H1 (cell line): ENCODE data around the gene SBF2.

ENCODE experiments used
- EP300 ChIP-seq, 2 experiments: IDR thresholded peaks; 1 replicate in 1 of 2; 2 replicates in 1 of 2; pipeline ENCODE4 v1.6.1; 2011 to 2012; ENCODE audit warnings: low read depth in 2 of 2, low read length in 2 of 2, mild to moderate bottlenecking in 2 of 2, borderline replicate concordance in 1 of 2, inconsistent platforms in 1 of 2, moderate library complexity in 1 of 2
- EZH2 ChIP-seq: fragments of 200-600 bp; sonication (generic); IDR thresholded peaks from 2 replicates; pipeline ENCODE4 v1.7.1; 2012; ENCODE audit warnings: low read depth, mild to moderate bottlenecking, moderate library complexity, low read length, inconsistent platforms; ENCODE audit not compliant: severe bottlenecking
- JUND ChIP-seq: IDR thresholded peaks from 2 replicates; pipeline ENCODE4 v1.6.1; 2011; ENCODE audit warnings: mild to moderate bottlenecking, improper control_type of control experiment, low read length
- PHF8 ChIP-seq: fragments of 200-600 bp; sonication (generic); conservative IDR thresholded peaks from 2 replicates; pipeline ENCODE4 v1.7.1; 2012; ENCODE audit warnings: low read depth, mild to moderate bottlenecking, inconsistent platforms, low read length, moderate library complexity
- SIN3A ChIP-seq, 2 experiments: IDR thresholded peaks in 1 of 2; conservative IDR thresholded peaks in 1 of 2; 2 replicates each; pipeline ENCODE4 v1.6.1; 2011 to 2012; ENCODE audit warnings: low read length in 2 of 2, improper control_type of control experiment in 1 of 2, low read depth in 1 of 2, mild to moderate bottlenecking in 1 of 2
- TF ChIP-seq, protein P1 (sequence below), 3 experiments: IDR thresholded peaks; 1 replicate in 2 of 3; 2 replicates in 1 of 3; pipeline versions ENCODE4 v1.5.1 to v1.6.1; 2011; ENCODE audit warnings: low read length in 3 of 3, mild to moderate bottlenecking in 3 of 3, inconsistent platforms in 2 of 3, low read depth in 1 of 3, moderate library complexity in 1 of 3; ENCODE audit not compliant: insufficient read depth in 1 of 3; ENCODE audit errors: control extremely low read depth in 1 of 3

DNA sequence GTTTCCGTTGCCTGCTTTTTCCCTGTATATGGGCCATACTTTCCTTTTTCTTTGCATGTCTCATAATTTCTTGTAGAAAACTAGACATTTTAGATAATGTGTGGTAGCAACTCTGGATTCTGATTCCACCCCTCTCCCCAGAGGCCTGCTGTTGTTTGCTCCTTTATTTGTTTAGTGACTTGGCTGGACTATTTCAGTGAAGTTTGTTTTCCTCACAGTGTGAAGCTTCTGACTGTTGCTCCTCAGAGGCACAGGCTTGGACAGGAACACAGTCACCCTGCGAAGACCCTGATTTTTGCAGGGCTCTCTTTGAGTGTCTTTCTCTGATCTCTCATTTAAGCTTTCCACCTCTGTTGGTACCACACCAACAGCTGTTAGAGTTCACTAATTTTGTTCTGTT is 557.7 kb downstream of the SBF2 start:
- TF ChIP-seq, protein P1, sequence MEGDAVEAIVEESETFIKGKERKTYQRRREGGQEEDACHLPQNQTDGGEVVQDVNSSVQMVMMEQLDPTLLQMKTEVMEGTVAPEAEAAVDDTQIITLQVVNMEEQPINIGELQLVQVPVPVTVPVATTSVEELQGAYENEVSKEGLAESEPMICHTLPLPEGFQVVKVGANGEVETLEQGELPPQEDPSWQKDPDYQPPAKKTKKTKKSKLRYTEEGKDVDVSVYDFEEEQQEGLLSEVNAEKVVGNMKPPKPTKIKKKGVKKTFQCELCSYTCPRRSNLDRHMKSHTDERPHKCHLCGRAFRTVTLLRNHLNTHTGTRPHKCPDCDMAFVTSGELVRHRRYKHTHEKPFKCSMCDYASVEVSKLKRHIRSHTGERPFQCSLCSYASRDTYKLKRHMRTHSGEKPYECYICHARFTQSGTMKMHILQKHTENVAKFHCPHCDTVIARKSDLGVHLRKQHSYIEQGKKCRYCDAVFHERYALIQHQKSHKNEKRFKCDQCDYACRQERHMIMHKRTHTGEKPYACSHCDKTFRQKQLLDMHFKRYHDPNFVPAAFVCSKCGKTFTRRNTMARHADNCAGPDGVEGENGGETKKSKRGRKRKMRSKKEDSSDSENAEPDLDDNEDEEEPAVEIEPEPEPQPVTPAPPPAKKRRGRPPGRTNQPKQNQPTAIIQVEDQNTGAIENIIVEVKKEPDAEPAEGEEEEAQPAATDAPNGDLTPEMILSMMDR (IDR thresholded peaks at IDR 0.05; ENCODE audit: control extremely low read depth in 1 of 3, insufficient read depth in 1 of 3, low read depth in 1 of 3, low read length in 3 of 3), result no peak
- TF ChIP-seq EZH2, result no peak
- TF ChIP-seq PHF8, result no peak
- no peak for TF ChIP-seq JUND
- TF ChIP-seq EP300 (IDR thresholded peaks at IDR 0.05; ENCODE audit: borderline replicate concordance in 1 of 2, low read depth in 2 of 2, low read length in 2 of 2), result no peak
- no peak for TF ChIP-seq SIN3A (conservative IDR thresholded peaks at IDR 0.05 in 1 of 2, IDR thresholded peaks at IDR 0.05 in 1 of 2; ENCODE audit: low read depth in 1 of 2, low read length in 2 of 2)
